IPS-18c (cell line): ENCODE measurements around the gene TK2.

ENCODE experiments used
- H3K4me3 ChIP-seq: 2 replicates; pipeline ENCODE4 v1.7.0; 2013; ENCODE audit warnings: low read depth, mild to moderate bottlenecking, low read length, moderate library complexity; ENCODE audit not compliant: insufficient read depth
- H3K9me3 ChIP-seq: one replicate; pipeline ENCODE4 v1.6.1; 2013; ENCODE audit warnings: mild to moderate bottlenecking, low read length, moderate library complexity; ENCODE audit not compliant: control insufficient read depth, insufficient read depth

The TK2 gene

GRCh38 chr16:66553223-66553622 lies 3.3 kb upstream of the TK2 start:
- Histone ChIP-seq H3K9me3 (no peaks in the 10 kb centered on the region), H3K4me3 (no peak overlapping the region)

- H3K4me3 ChIP-seq, result peak within 1 kb of the TSS; percentile 60
- H3K9me3 ChIP-seq, result no peaks in the 10 kb centered on the region
Measured at GRCh38 chr16:66552286-66553177, 2.6 kb upstream of the TK2 start, which contains the start of gene CKLF. Gene CKLF (plus strand): TSS chr16:66552576. CDS start chr16:66552716, 140 bp downstream.

DNA sequence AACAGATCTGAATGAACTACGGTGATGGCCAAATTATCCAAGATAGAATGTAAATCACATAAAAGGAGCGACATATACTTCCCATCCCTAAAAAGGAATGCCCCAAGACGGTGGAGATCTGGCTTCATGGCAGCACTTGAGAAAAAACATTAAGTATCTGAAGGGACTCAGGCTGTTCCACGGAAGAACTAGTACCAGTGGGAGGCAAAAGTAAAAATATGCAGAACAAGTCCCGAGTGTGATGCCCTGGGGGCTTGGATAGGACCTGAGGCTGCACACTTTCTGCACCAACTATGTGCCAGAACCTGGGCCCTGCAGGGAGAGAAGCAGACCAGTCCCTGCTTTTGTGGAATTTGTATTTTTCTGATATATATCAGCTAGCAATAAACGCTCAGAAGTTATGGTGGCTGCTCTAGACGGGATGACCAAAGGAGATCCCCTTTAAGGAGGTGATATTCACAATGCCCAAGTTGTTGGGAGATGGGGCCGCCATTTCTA lies 1.9 kb upstream of the TK2 start:
- Histone ChIP-seq H3K4me3 (peak overlapping the region; percentile 60), H3K9me3 (no peaks in the 10 kb centered on the region)

- H3K4me3 ChIP-seq, result no peak overlapping the region
Measured at GRCh38 chr16:66551348-66551759, 1.4 kb upstream of the TK2 start.

GRCh38 chr16:66548868-66549267 lies 1.1 kb downstream of the TK2 start:
- H3K4me3 ChIP-seq, result peak overlapping the region; percentile 73; the same call in 1 of the 2 replicates

More at GRCh38 chr16:66551348-66551759, 1.4 kb upstream of the TK2 start:
- H3K9me3 ChIP-seq, result no peaks in the 10 kb centered on the region

DNA sequence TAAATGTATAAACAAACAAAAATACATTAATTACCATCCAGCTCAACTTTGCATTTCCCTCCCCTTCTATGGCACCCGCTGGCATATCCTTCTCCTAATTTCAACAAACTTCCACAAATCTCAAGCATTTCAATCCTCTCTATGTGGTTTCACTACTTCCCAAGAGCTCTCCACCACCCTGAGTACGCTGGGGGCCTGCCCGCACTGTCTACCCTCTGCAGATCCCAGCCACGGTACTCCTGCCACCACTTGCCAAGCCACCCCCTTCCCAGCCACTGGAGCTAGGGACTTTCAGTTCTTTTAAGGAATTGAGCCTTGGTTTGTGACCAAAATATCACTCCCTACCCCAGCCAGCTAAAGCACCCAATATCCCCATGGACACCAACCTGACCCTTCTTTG lies 1.9 kb downstream of the TK2 start:
- H3K9me3 ChIP-seq, result no peaks in the 10 kb centered on the region
- no peak overlapping the region for H3K4me3 ChIP-seq

More at GRCh38 chr16:66548868-66549267, 1.1 kb downstream of the TK2 start:
- no peaks in the 10 kb centered on the region for H3K9me3 ChIP-seq

- Histone ChIP-seq H3K4me3 (no peak overlapping the region), H3K9me3 (no peaks in the 10 kb centered on the region)
Measured at GRCh38 chr16:66547101-66547989, 2.6 kb downstream of the TK2 start.

GRCh38 chr16:66544016-66544757 lies 5.7 kb downstream of the TK2 start:
- H3K9me3 ChIP-seq, result no peaks in the 10 kb centered on the region
- no peak overlapping the region for H3K4me3 ChIP-seq

DNA sequence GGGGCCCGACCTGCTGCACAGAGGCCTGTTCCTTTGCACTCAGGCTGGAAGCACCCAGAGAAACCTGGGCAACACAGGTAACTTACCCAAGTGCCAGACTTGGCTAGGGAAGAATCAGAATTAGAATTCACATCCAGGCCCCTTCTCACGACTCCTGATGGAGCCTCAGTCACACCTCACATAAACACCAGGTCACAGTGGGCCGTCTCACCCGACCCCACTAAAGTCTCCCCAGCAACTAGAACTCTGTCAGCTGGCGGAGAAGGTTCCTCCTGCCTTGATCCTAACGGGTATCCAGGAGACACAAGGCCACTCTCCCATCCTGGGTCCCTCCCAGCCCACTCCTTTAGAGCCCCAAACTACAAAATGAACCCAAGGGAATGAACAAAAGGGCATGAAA lies 6.4 kb downstream of the TK2 start:
- Histone ChIP-seq H3K9me3 (no peaks in the 10 kb centered on the region), H3K4me3 (no peak overlapping the region)

- H3K9me3 ChIP-seq, result no peaks in the 10 kb centered on the region
Measured at GRCh38 chr16:66542396-66542795, 7.5 kb downstream of the TK2 start.

DNA sequence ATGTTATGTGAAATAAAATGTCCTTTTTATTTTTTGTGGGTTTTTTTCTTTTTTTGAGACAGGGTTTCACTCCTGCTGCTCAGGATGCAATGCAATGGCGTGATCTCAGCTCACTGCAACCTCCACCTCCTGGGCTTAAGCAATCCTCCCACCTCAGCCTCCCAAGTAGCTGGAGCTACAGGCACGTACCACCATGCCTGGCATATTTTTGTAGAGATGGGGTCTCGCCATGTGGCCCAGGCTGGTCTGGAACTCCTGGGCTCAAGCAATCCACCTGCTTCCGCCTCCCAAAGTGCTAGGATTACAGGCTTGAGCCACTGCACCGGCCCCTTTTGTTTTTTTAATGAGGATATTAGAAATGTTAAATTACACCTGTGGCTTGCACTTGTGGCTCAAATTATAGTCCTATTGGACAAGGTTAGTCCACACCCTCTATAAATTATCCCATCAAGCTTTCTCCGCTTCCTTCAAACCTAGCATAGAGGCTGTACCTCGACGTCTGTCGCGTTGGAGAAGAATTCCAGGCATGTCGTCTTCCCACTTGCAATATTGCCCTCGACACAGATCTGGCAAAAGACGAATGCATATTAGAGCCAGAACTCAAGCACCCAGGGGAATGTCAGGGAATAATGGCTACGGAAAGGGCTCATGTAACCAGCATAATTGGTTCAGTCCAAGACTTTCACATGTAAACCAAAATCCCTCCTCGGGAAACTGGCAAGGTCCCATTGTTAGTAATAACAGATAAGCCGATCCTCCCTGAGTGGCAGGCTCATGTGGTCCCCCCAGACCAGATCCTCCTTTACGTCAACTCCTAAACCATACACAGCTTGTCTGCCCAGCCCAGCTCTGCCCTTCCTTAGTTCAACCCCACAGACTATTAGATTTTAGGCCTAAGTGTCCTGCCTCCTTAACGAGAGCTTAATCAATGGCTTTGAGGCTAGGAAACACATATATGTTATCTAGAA lies 8.2 kb downstream of the TK2 start:
- Histone ChIP-seq H3K9me3 (no peaks in the 10 kb centered on the region), H3K4me3 (no peak overlapping the region)

More at GRCh38 chr16:66542396-66542795, 7.5 kb downstream of the TK2 start:
- H3K4me3 ChIP-seq, result no peak overlapping the region

DNA sequence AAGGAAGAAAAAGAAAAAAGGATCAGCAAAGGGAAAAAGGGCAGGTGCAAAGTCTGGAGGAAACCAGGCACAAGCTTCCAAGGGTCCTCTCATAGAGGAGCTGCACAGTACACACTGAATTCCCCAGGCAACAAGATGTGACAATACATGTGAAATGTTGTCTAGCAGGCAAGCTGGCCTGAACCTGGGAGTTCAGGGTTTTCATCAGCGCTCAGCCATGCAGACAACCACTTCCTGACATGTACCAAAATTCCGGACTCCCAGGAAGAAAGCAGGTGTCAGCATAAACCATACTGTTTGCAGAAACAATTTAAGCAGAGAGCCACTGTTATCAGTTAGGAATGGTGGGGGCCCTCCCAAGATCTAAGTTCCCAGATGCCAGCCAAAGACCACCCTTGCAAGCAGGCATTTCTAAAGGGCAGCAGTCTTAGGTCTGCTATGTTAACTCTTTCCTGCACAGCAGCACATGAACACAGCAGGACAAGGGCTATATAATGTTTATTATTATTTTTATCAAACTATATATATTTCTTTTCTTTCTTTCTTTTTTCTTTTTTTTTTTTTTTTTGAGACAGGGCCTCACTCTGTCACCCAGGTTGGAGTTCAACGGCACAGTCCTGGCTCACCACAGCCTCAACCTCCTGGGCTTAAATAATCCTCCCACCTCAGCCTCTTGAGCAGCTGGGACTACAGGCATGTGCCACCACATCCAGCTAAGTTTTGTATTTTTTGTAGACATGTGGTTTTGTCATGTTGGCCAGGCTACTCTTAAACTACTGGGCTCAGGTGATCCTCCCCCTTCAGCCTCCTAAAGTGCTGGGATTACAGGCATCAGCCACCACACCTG lies 10.1 kb downstream of the TK2 start:
- H3K9me3 ChIP-seq, result no peaks in the 10 kb centered on the region
- no peak overlapping the region for H3K4me3 ChIP-seq

GRCh38 chr16:66538910-66539309 lies 11.0 kb downstream of the TK2 start:
- Histone ChIP-seq H3K4me3 (no peak overlapping the region), H3K9me3 (no peaks in the 10 kb centered on the region)

DNA sequence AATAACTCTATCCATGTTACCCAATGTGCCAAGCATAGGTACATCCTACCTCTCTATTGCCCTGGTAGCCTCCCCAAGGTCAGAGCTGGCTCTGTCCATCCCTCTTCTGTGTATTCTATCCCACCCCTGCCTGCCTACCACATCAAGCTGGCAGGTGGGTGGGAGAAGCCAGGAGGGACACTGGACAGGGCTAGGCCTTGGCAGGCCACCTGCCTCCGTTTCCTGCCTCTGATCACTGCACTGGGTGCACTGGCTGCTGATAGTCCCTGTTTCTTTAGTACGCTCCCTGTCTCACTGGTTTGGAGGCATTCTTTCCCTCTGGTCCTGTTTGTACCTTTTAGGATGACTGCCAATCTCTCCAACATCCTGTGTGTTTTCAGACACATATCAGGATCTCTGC lies 12.7 kb downstream of the TK2 start:
- H3K9me3 ChIP-seq, result no peaks in the 10 kb centered on the region

DNA sequence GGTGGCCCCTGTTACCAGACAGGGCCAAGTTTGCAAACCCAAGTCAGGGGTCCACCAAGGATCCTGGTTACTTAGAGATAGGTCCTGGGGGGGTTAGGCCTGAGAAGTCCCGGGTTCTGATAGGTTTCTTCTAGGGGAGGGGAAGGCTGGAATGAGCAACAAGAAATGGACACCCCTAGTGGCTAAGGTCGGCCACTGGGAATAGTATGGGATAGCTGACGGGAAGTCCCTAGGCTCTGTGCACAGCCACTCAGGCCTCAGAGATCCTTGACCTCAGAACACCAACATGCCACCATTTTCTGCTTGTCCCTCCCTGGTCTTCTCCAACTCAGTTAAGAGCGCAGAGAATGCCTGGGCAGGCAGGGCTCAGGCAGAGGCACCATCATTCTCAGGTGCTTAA lies 13.4 kb downstream of the TK2 start:
- H3K9me3 ChIP-seq, result no peaks in the 10 kb centered on the region
- H3K4me3 ChIP-seq, result no peak overlapping the region

More for the DNA sequence above, 12.7 kb downstream of the TK2 start:
- no peak overlapping the region for H3K4me3 ChIP-seq
